Karpas-422 (cell line): ENCODE data around the gene TRIOBP. TPM values are rescaled to one million over a fixed set of nuclear protein-coding genes. Genes with fewer than 3 reads are reported as not detected.
"Not testable (repeated sequence)": the region's sequence is repeated elsewhere in the genome, so short reads cannot be mapped to it uniquely, and the experiment has no call there.

Experiments
- DNase-seq: peaks from one replicate; pipeline ENCODE4 v3.0.0-alpha.2; 2015
- H2AFZ ChIP-seq: fragments of 200-600 bp; sonication (generic); 2 replicates; pipeline ENCODE4 v1.6.1; 2014; ENCODE audit warnings: antibody characterized with exemption, low read length, mixed read lengths
- H3K27ac ChIP-seq: fragments of 200-600 bp; sonication (generic); 2 replicates; pipeline ENCODE4 v1.5.1; 2014; ENCODE audit warnings: mild to moderate bottlenecking, low read length, moderate library complexity
- H3K27me3 ChIP-seq: fragments of 200-600 bp; sonication (generic); 2 replicates; pipeline ENCODE4 v1.6.1; 2014; ENCODE audit warnings: low read length, mixed read lengths
- H3K36me3 ChIP-seq: fragments of 200-600 bp; sonication (generic); 2 replicates; pipeline ENCODE4 v1.6.1; 2014; ENCODE audit warnings: low read length, mixed read lengths; ENCODE audit not compliant: insufficient read depth
- H3K4me1 ChIP-seq: fragments of 200-600 bp; sonication (generic); 2 replicates; pipeline ENCODE4 v1.6.1; 2014; ENCODE audit warnings: mild to moderate bottlenecking, low read length, mixed read lengths
- H3K4me2 ChIP-seq: fragments of 200-600 bp; sonication (generic); 2 replicates; pipeline ENCODE4 v1.6.1; 2014; ENCODE audit warnings: low read length, low read depth, mild to moderate bottlenecking; ENCODE audit not compliant: poor library complexity, severe bottlenecking
- H3K4me3 ChIP-seq: fragments of 200-600 bp; sonication (generic); 2 replicates; pipeline ENCODE4 v1.5.1; 2014; ENCODE audit warnings: mild to moderate bottlenecking, antibody characterized with exemption, low read length, mixed read lengths
- H3K79me2 ChIP-seq: fragments of 200-600 bp; sonication (generic); 2 replicates; pipeline ENCODE4 v1.6.1; 2014; ENCODE audit warnings: mild to moderate bottlenecking, low read length, mixed read lengths
- H3K9ac ChIP-seq: fragments of 200-600 bp; sonication (generic); 2 replicates; pipeline ENCODE4 v1.6.0; 2014; ENCODE audit warnings: low read length
- H3K9me2 ChIP-seq: fragments of 200-600 bp; sonication (generic), shearing (Covaris generic); replicated peaks from 2 replicates; pipeline ENCODE4 v1.6.0; 2014; ENCODE audit warnings: mild to moderate bottlenecking, low read length, moderate library complexity; ENCODE audit not compliant: insufficient read depth
- H3K9me3 ChIP-seq: fragments of 300-700, 200-600 bp; sonication (generic); 2 replicates; pipeline ENCODE4 v1.6.1; 2014; ENCODE audit warnings: low read length, mixed read lengths
- H4K20me1 ChIP-seq: fragments of 200-600 bp; sonication (generic); 2 replicates; pipeline ENCODE4 v1.6.1; 2014; ENCODE audit warnings: mild to moderate bottlenecking, antibody characterized with exemption, low read length, low read depth; ENCODE audit not compliant: insufficient read depth
- total RNA-seq: library from RNA; depleted of rRNA; stranded (reverse); fragments of >200 nt; shearing (Covaris generic); gene quantifications from 2 replicates; pipeline ENCODE4 v1.2.3, GENCODE V29; 2014; ENCODE audit warnings: low replicate concordance; rRNA removed

The TRIOBP gene, protein sequence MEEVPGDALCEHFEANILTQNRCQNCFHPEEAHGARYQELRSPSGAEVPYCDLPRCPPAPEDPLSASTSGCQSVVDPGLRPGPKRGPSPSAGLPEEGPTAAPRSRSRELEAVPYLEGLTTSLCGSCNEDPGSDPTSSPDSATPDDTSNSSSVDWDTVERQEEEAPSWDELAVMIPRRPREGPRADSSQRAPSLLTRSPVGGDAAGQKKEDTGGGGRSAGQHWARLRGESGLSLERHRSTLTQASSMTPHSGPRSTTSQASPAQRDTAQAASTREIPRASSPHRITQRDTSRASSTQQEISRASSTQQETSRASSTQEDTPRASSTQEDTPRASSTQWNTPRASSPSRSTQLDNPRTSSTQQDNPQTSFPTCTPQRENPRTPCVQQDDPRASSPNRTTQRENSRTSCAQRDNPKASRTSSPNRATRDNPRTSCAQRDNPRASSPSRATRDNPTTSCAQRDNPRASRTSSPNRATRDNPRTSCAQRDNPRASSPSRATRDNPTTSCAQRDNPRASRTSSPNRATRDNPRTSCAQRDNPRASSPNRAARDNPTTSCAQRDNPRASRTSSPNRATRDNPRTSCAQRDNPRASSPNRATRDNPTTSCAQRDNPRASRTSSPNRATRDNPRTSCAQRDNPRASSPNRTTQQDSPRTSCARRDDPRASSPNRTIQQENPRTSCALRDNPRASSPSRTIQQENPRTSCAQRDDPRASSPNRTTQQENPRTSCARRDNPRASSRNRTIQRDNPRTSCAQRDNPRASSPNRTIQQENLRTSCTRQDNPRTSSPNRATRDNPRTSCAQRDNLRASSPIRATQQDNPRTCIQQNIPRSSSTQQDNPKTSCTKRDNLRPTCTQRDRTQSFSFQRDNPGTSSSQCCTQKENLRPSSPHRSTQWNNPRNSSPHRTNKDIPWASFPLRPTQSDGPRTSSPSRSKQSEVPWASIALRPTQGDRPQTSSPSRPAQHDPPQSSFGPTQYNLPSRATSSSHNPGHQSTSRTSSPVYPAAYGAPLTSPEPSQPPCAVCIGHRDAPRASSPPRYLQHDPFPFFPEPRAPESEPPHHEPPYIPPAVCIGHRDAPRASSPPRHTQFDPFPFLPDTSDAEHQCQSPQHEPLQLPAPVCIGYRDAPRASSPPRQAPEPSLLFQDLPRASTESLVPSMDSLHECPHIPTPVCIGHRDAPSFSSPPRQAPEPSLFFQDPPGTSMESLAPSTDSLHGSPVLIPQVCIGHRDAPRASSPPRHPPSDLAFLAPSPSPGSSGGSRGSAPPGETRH (N-terminal part only)
- 14.6 and 45.6 TPM in 2 replicates for total RNA-seq

DNA sequence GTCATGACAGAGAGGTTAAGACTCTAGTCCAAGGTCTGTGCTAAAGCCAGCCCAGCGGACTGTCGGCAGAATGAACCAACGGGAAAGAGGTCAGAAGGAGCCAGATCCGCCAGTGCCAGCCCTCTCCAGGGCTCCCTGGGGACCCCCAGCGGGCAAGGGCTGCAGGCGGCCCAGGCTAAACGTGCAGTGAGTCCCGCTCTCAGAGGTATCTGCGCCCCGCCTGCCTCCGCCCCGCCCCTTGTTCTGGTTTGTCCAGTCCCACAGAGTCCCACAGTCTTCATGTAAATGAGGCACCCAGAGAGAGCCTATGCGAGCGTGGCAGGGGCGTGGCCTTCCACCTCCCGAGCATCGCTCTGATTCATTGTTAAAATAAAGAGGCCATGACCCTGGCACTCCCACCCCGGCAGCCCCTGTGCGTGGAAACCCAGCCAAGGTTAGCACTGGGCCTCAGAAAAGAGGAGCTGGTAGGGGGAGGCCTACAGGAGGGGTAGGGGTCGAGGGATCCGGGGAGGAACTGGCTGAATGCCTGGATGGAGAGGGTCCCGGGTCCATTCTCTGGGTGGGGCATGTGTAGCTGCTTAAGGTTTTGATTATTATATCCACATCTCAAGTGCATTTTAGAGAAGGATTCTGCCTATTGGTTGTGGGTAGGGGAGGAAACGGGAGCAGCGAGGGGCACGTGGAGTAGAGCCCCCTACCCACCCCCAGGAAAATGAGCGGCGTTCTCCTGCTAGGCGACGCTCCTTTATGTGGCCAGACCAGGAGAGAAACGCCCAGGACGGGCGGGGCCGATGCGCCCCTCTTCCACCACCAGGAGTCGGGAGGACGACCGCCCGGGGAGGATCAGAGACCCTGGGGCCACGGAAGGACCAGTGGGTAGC lies at the start of gene TRIOBP:
TRIOBP (plus strand) TSS at position 392 of the 881 bp plus-strand sequence. CDS start 4,318 bp downstream, outside the sequence.
- peak within 1 kb of the TSS; percentile 86 for H3K27ac ChIP-seq
- H4K20me1 ChIP-seq = no peaks in the 10 kb centered on the region
- H3K36me3 ChIP-seq = peaks cover 11% of the 10 kb centered on the region
- H3K9ac ChIP-seq = peak within 1 kb of the TSS; percentile 59
- peaks cover 6% of the 10 kb centered on the region; the same call in 1 of the 2 replicates for H3K79me2 ChIP-seq
- H2AFZ ChIP-seq = no peak within 1 kb of the TSS
- DNase-seq = peak; percentile 98
- no peaks in the 10 kb centered on the region for H3K9me3 ChIP-seq
- H3K4me3 ChIP-seq = peak within 1 kb of the TSS; percentile 60
- no peaks in the 10 kb centered on the region for H3K27me3 ChIP-seq
- peak within 1 kb of the TSS; percentile 60 for H3K4me2 ChIP-seq
- no peaks in the 10 kb centered on the region for H3K9me2 ChIP-seq
- peaks cover 55% of the 10 kb centered on the region for H3K4me1 ChIP-seq

DNA sequence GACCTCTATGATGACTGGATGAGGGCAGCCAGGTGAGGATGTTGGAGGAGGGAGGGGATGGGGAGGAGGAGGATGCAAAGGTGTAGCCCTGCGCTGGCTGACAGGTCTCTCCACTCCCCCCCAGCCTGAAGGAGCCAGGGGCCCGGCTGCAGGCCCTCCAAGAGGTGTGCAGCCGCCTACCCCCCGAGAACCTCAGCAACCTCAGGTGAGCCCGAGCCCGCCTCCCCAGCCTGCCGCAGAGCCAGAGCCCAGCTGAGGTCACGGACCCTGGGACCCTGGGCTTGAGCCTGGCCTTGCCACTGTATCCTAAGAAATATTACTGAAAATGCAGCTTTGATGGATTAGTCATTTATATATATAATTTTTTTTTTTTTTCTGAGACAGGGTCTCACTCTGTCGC lies 49.5 kb upstream of the TRIOBP start:
- no peak overlapping the region for H2AFZ ChIP-seq
- no peak overlapping the region for H3K4me2 ChIP-seq
- DNase-seq = no peak
- no peaks in the 10 kb centered on the region for H3K9me3 ChIP-seq
- H3K4me1 ChIP-seq = peaks cover 4% of the 10 kb centered on the region
- no peak overlapping the region for H3K27ac ChIP-seq
- H3K27me3 ChIP-seq = no peaks in the 10 kb centered on the region
- peaks cover 5% of the 10 kb centered on the region; the same call in 1 of the 2 replicates for H3K79me2 ChIP-seq
- no peak overlapping the region for H3K9ac ChIP-seq
- no peaks in the 10 kb centered on the region for H3K9me2 ChIP-seq
- no peak overlapping the region for H3K4me3 ChIP-seq
- no peaks in the 10 kb centered on the region for H4K20me1 ChIP-seq
- H3K36me3 ChIP-seq = peaks cover 39% of the 10 kb centered on the region

DNA sequence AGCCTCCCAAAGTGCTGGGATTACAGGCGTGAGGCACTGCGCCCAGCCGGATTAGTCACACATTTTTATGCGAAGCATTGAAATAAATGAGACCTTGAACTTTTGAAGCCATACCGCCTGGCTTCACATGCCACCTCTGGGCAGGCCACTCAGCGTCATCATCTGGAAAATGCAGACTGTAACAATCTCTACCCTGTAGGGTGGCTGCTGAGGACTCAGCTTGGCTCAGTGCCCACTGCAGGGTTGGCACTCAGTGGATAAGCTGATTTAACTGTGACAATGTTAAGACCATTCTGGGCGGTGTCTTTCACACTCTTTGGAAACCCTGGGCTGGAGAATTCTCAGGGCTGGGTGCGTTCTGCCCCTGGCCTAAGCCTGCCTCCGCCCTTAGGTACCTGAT lies 48.9 kb upstream of the TRIOBP start:
- Histone ChIP-seq H3K4me1 (peaks cover 3% of the 10 kb centered on the region), H3K27ac (no peak overlapping the region), H4K20me1 (no peaks in the 10 kb centered on the region), H3K9ac (no peak overlapping the region), H3K4me3 (no peak overlapping the region), H3K9me3 (no peaks in the 10 kb centered on the region), H3K79me2 (peaks cover 5% of the 10 kb centered on the region; the same call in 1 of the 2 replicates), H3K27me3 (no peaks in the 10 kb centered on the region), H3K9me2 (no peaks in the 10 kb centered on the region), H3K36me3 (peaks cover 39% of the 10 kb centered on the region), H2AFZ (no peak overlapping the region), H3K4me2 (no peak overlapping the region)
- DNase-seq = no peak

DNA sequence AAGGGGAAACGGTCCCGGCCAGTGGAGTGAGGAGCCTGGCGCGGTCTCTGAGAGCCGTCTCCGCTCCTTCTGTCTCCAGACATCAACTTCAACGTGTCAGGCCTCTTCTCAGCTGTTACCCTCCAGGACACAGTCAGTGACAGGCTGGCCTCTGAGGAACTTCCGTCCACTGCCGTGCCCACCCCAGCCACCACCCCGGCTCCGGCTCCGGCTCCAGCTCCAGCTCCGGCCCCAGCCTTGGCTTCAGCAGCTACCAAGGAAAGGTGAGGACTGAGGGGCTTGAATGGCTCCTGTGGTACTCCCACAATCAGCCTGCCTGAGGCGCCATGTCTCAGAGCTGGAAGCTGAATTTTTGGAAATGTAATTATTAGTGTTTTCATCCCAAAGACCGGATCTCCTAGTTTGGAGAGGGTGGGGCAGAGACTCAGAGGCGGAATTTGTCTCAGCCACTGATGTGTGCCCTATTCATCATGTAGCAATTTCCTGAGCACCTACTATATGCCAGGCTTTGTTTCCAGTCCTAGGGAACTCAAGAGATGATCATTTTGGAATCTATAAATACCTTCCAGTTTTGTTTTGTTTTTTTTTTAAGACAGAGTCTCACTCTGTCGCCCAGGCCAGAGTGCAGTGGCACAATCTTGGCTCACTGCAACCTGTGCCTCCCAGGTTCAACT lies 46.2 kb upstream of the TRIOBP start:
- H3K4me1 ChIP-seq = no peaks in the 10 kb centered on the region
- no peak overlapping the region for H3K4me2 ChIP-seq
- H3K9me2 ChIP-seq = no peaks in the 10 kb centered on the region
- no peak overlapping the region for H3K27ac ChIP-seq
- H2AFZ ChIP-seq = no peak overlapping the region
- H3K4me3 ChIP-seq = no peak overlapping the region
- no peaks in the 10 kb centered on the region for H3K27me3 ChIP-seq
- H3K79me2 ChIP-seq = no peaks in the 10 kb centered on the region; the same call in 1 of the 2 replicates
- no peak for DNase-seq
- H4K20me1 ChIP-seq = no peaks in the 10 kb centered on the region
- no peaks in the 10 kb centered on the region for H3K9me3 ChIP-seq
- H3K36me3 ChIP-seq = peaks cover 24% of the 10 kb centered on the region
- no peak overlapping the region for H3K9ac ChIP-seq

DNA sequence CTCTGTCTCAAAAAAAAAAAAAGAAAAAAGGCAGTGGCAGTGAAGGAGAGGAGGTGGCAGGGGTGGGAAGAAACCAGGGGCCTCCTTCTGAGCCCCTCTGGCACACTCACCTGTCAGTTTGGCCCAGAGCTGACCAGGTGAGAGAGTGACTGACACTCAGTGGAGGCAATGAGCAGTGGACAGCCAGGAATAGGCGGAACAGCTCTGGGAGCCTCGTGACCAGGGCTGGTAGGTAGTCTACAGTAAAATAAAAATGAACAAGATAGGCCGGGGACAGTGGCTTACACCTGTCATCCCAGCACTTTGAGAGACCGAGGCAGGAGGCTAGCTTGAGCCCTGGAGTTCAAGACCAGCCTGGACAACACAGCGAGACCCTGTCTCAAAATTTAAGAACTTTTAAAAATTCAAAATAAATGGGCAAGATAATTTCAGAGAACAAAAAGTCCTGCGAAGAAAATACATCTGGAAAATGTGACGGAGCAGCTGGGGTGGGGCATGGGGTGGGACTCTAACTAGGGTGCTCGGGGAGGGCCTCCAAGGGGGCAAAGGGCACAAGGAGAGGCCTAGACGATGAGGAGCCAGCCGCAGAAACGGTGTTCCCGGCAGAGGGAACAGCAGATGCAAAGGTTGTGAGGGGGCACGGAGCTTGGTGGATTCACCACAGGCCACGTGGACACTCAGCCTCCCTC lies 42.1 kb upstream of the TRIOBP start:
- peaks cover 17% of the 10 kb centered on the region for H3K36me3 ChIP-seq
- H2AFZ ChIP-seq = no peak overlapping the region
- H3K4me2 ChIP-seq = no peak overlapping the region
- no peak overlapping the region for H3K27ac ChIP-seq
- H3K9ac ChIP-seq = no peak overlapping the region
- no peaks in the 10 kb centered on the region for H3K9me3 ChIP-seq
- no peak overlapping the region for H3K4me3 ChIP-seq
- peaks cover 18% of the 10 kb centered on the region for H3K4me1 ChIP-seq
- H3K9me2 ChIP-seq = no peaks in the 10 kb centered on the region
- DNase-seq = no peak
- H3K27me3 ChIP-seq = no peaks in the 10 kb centered on the region
- H3K79me2 ChIP-seq = peaks cover 7% of the 10 kb centered on the region
- H4K20me1 ChIP-seq = peaks cover 6% of the 10 kb centered on the region

DNA sequence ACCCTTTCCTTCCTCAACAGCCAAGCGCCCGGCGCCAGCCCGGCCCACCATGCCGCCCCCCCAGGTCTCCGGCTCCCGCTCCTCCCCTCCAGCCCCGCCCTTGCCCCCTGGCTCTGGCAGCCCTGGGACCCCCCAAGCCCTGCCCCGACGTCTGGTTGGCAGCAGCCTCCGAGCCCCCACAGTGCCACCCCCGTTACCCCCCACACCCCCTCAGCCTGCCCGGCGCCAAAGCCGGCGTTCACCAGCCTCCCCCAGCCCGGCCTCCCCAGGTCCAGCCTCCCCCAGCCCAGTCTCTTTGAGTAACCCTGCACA lies 41.6 kb upstream of the TRIOBP start:
- H3K27me3 ChIP-seq = no peaks in the 10 kb centered on the region
- no peaks in the 10 kb centered on the region for H3K9me3 ChIP-seq
- H3K79me2 ChIP-seq = peaks cover 12% of the 10 kb centered on the region
- no peak overlapping the region for H3K27ac ChIP-seq
- DNase-seq = no peak
- peaks cover 12% of the 10 kb centered on the region for H3K36me3 ChIP-seq
- peaks cover 23% of the 10 kb centered on the region for H3K4me1 ChIP-seq
- H4K20me1 ChIP-seq = peaks cover 11% of the 10 kb centered on the region
- no peak overlapping the region for H2AFZ ChIP-seq
- H3K9ac ChIP-seq = no peak overlapping the region
- no peaks in the 10 kb centered on the region for H3K9me2 ChIP-seq
- H3K4me2 ChIP-seq = no peak overlapping the region
- no peak overlapping the region for H3K4me3 ChIP-seq

DNA sequence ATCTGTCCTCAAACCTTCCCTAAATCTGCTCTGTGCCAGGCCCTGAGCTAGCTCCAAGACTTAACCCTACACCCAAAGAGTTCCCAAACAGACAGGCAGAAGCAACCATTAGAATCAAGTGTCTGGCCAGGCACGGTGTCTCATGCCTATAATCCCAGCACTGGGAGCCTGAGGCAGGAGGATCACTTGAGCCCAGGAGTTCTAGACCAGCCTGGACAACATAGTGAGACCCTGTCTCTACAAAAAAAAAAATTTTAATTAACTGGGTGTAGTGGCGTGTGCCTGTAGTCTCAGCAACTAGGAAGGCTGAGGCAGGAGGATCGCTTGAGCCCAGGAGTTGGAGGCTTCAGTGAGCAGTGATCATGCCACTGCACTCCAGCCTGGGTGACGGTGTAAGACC lies 40.3 kb upstream of the TRIOBP start:
- not testable (repeated sequence) for H3K36me3 ChIP-seq, H3K9me2 ChIP-seq, H3K4me2 ChIP-seq, DNase-seq, H3K9ac ChIP-seq, H3K27me3 ChIP-seq, H3K9me3 ChIP-seq, H3K4me3 ChIP-seq, H2AFZ ChIP-seq
- Histone ChIP-seq H3K4me1 (peaks cover 37% of the 10 kb centered on the region), H3K27ac (peak overlapping the region; percentile 98), H3K79me2 (peaks cover 26% of the 10 kb centered on the region), H4K20me1 (peaks cover 24% of the 10 kb centered on the region)
